Measurements from ENCODE around the gene COL5A1. TPM values are rescaled to one million over a fixed set of nuclear protein-coding genes. Genes with fewer than 3 reads are reported as not detected.

The COL5A1 gene
- total RNA-seq, 1 donor from 2014 or later: 19.8 TPM

DNA sequence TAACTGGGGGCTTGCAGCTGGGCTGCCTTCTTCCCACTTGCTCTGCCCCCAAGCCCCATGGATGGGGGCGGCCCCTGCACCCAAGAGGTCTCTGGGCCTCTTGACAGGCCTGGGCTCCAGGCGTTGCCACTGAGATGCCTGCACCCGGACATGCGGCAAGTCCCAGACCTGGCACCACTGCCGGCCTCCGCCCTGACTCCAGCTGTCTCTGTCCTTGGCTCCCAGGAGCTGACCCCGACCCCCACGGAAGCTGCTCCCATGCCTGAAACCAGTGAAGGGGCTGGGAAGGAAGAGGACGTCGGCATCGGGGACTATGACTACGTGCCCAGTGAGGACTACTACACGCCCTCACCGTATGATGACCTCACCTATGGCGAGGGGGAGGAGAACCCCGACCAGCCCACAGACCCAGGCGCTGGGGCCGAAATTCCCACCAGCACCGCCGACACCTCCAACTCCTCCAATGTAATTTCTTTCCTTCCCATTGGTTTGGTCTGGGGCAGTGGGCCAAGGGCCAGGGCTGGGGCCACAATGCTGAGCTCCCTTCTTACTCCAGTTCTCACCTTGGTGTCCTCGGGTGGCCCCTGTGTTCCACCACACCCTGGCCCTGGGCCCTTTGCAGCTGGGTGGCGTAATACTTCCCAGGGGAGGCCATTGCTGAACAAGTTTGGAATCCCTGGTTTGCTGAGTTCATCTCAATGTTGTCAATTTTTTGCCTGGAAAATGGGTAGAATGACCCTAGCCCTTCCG lies 88.6 kb downstream of the COL5A1 start:
- Mint-ChIP-seq H3K4me1 (ENCODE audit: low read depth) (no peaks in the 10 kb centered on the region), H3K9me3 (ENCODE audit: low read depth) (no peaks in the 10 kb centered on the region), H3K4me3 (ENCODE audit: low read depth) (no peak overlapping the region), H3K27ac (no peak overlapping the region), H3K27me3 (no peaks in the 10 kb centered on the region), H3K36me3 (ENCODE audit: insufficient read depth) (no peaks in the 10 kb centered on the region)
- no peak for DNase-seq (ENCODE audit: low spot score, unreplicated experiment)
- TF ChIP-seq CTCF (IDR thresholded peaks at IDR 0.05; ENCODE audit: unreplicated experiment): no peak

DNA sequence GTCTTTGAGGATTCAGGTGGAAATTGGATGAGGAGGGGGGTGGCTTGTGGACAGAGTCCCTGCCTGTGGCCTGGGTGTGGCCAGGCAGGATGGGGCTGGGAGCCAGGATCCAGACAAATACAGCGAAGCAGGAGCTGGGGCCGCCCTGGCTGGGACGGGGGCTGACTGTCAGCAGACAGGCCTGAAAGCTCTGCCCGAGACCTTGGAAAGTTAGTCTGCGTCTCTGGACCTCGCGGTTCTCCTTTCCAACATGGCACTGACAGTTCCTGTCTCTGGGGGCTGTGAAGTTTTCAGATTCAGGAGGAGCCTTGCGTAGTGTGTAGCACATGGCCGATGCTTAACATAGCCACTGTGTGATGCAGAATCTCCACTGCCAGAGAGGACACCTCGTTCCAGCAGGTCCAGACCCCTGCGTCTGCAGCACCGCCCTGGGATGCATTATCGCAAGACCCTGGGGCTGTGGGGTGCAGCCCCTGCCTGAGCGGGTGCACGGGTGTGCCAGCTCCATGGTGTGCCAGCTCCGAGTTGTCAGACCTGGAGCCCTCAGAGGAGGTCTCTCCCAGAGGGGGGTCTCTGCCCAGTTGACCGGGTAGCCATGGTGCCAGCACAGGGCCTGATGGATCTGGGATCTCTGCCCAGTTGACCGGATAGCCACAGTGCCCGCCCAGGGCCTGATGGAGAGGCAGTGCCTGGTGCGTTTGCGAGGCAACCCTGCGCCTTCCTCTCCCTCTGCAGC lies 89.3 kb downstream of the COL5A1 start:
- Mint-ChIP-seq H3K9me3 (ENCODE audit: low read depth) (no peaks in the 10 kb centered on the region), H3K4me3 (ENCODE audit: low read depth) (no peak overlapping the region), H3K27ac (no peak overlapping the region), H3K27me3 (no peaks in the 10 kb centered on the region), H3K36me3 (ENCODE audit: insufficient read depth) (no peaks in the 10 kb centered on the region), H3K4me1 (ENCODE audit: low read depth) (no peaks in the 10 kb centered on the region)
- no peak for DNase-seq (ENCODE audit: low spot score, unreplicated experiment)
- no peak for TF ChIP-seq CTCF (IDR thresholded peaks at IDR 0.05; ENCODE audit: unreplicated experiment)

- no peak for DNase-seq (ENCODE audit: low spot score, unreplicated experiment)
- TF ChIP-seq CTCF (IDR thresholded peaks at IDR 0.05; ENCODE audit: unreplicated experiment): no peak
- Mint-ChIP-seq H3K27ac (no peak overlapping the region), H3K9me3 (ENCODE audit: low read depth) (no peaks in the 10 kb centered on the region), H3K27me3 (no peaks in the 10 kb centered on the region), H3K36me3 (ENCODE audit: insufficient read depth) (no peaks in the 10 kb centered on the region), H3K4me3 (ENCODE audit: low read depth) (no peak overlapping the region), H3K4me1 (ENCODE audit: low read depth) (no peaks in the 10 kb centered on the region)
Measured at GRCh38 chr9:134731497-134732391, 90.1 kb downstream of the COL5A1 start.

GRCh38 chr9:134732392-134733110 lies 90.9 kb downstream of the COL5A1 start:
- no peaks in the 10 kb centered on the region for H3K4me1 Mint-ChIP-seq (ENCODE audit: low read depth)
- no peak for DNase-seq (ENCODE audit: low spot score, unreplicated experiment)
- H3K4me3 Mint-ChIP-seq (ENCODE audit: low read depth): no peak overlapping the region
- no peaks in the 10 kb centered on the region for H3K9me3 Mint-ChIP-seq (ENCODE audit: low read depth)
- no peaks in the 10 kb centered on the region for H3K36me3 Mint-ChIP-seq (ENCODE audit: insufficient read depth)
- H3K27ac Mint-ChIP-seq: no peak overlapping the region
- TF ChIP-seq CTCF (IDR thresholded peaks at IDR 0.05; ENCODE audit: unreplicated experiment): no peak
- H3K27me3 Mint-ChIP-seq: no peaks in the 10 kb centered on the region
